H1 (cell line): ENCODE measurements around the gene NT5C3B.

Source experiments
- CREB1 ChIP-seq: IDR thresholded peaks from 2 replicates; pipeline ENCODE4 v1.6.1; 2012; ENCODE audit warnings: inconsistent platforms
- CTCF ChIP-seq, 3 experiments: IDR thresholded peaks; 1 replicate in 2 of 3; 2 replicates in 1 of 3; pipeline versions ENCODE4 v1.5.1 to v1.6.1; 2011; ENCODE audit warnings: low read length in 3 of 3, mild to moderate bottlenecking in 3 of 3, inconsistent platforms in 2 of 3, low read depth in 1 of 3, moderate library complexity in 1 of 3; ENCODE audit not compliant: insufficient read depth in 1 of 3; ENCODE audit errors: control extremely low read depth in 1 of 3
- EZH2 ChIP-seq: fragments of 200-600 bp; sonication (generic); IDR thresholded peaks from 2 replicates; pipeline ENCODE4 v1.7.1; 2012; ENCODE audit warnings: low read depth, mild to moderate bottlenecking, moderate library complexity, low read length, inconsistent platforms; ENCODE audit not compliant: severe bottlenecking
- GABPA ChIP-seq: IDR thresholded peaks from 2 replicates; pipeline ENCODE4 v1.6.1; 2011; ENCODE audit warnings: mild to moderate bottlenecking, low read length, moderate library complexity, borderline replicate concordance; ENCODE audit not compliant: insufficient read depth
- HDAC2 ChIP-seq, 2 experiments: fragments of 300-600 bp in 1 of 2; sonication (generic) in 1 of 2; IDR thresholded peaks; 2 replicates each; pipeline ENCODE4 v1.6.1; 2011 to 2012; ENCODE audit warnings: low read depth in 2 of 2, low read length in 2 of 2, mild to moderate bottlenecking in 2 of 2, moderate library complexity in 2 of 2, borderline replicate concordance in 1 of 2, inconsistent platforms in 1 of 2
- JUND ChIP-seq: IDR thresholded peaks from 2 replicates; pipeline ENCODE4 v1.6.1; 2011; ENCODE audit warnings: mild to moderate bottlenecking, improper control_type of control experiment, low read length
- POLR2A ChIP-seq, 2 experiments: IDR thresholded peaks; 1 replicate in 1 of 2; 2 replicates in 1 of 2; pipeline ENCODE4 v1.6.1; 2011; ENCODE audit warnings: low read depth in 2 of 2, low read length in 2 of 2, mild to moderate bottlenecking in 2 of 2; ENCODE audit errors: control extremely low read depth in 1 of 2
- POLR2AphosphoS5 ChIP-seq: IDR thresholded peaks from 2 replicates; pipeline ENCODE4 v1.6.1; 2011; ENCODE audit warnings: low read depth, low read length

- TF ChIP-seq EZH2 (no peak), JUND (no peak), CREB1 (no peak), HDAC2 (IDR thresholded peaks at IDR 0.05; ENCODE audit: borderline replicate concordance in 1 of 2, low read depth in 2 of 2, low read length in 2 of 2) (no peak), POLR2A (IDR thresholded peaks at IDR 0.05; ENCODE audit: control extremely low read depth in 1 of 2, low read depth in 2 of 2, low read length in 2 of 2) (no peak), CTCF (IDR thresholded peaks at IDR 0.05; ENCODE audit: control extremely low read depth in 1 of 3, insufficient read depth in 1 of 3, low read depth in 1 of 3, low read length in 3 of 3) (no peak), POLR2AphosphoS5 (no peak), GABPA (no peak)
Observed at GRCh38 chr17:41871789-41872188, 35.8 kb upstream of the NT5C3B start.
